Neural cell (in vitro differentiated cells): ENCODE data around the gene SLC4A2.

ENCODE experiments used
- CTCF ChIP-seq: fragments of 450-650 bp; IDR thresholded peaks from 2 replicates; pipeline ENCODE4 v1.5.1; 2014; ENCODE audit warnings: antibody characterized with exemption, mild to moderate bottlenecking, moderate library complexity; ENCODE audit not compliant: poor library complexity, severe bottlenecking
- EP300 ChIP-seq: fragments of 450-650 bp; conservative IDR thresholded peaks from 2 replicates; pipeline ENCODE4 v1.6.1; 2014; ENCODE audit warnings: antibody characterized with exemption, mild to moderate bottlenecking, moderate library complexity; ENCODE audit not compliant: poor library complexity, severe bottlenecking
- EZH2 ChIP-seq: fragments of 200-600, 300-800 bp; shearing (Covaris generic), sonication (generic); IDR thresholded peaks from 2 replicates; pipeline ENCODE4 v1.6.1; 2014; ENCODE audit warnings: antibody characterized with exemption, low read length, borderline replicate concordance, mild to moderate bottlenecking; ENCODE audit not compliant: insufficient read depth, poor library complexity, severe bottlenecking
- POLR2AphosphoS5 ChIP-seq: IDR thresholded peaks from 2 replicates; pipeline ENCODE4 v1.6.1; 2012

DNA sequence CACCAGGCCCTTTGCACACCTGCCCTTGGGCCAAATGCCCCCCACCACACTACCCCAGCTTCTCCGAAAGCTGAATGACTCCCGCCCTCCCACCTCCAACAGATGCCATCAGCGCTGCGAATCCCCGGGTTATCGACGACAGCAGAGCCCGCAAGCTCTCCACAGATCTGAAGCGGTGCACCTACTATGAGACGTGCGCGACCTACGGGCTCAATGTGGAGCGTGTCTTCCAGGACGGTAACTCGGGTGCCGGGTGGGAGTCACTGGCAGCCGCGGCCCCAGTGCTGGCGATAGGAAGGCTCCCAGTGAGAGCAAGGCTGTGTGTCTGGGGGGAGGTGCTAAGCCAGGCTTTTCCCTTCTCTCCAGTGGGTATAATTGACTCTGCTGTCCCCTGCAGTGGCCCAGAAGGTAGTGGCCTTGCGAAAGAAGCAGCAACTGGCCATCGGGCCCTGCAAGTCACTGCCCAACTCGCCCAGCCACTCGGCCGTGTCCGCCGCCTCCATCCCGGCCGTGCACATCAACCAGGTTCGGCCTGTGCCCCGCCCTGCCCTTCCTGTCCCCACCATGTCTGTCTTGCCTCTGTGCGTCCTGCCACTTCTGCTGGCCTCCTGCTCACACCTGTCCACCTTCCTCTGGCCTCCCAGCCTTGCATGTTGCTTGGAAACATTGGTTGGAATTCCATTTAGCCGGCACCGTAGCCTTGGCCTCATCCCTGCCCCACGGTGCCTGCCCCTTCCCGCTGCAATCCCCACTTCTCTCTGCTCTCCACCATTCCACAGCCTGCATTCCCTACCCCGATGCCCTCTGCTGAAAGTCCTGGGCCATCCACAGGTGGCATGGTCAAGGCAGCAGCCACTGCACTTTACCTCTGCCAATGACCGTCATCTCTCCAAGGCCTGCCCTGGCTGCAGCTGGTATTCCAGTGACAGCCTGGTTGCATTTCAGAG, 59.0 kb downstream of the SLC4A2 start:
- no peak for TF ChIP-seq CTCF
- no peak for TF ChIP-seq EZH2
- no peak for TF ChIP-seq EP300
- TF ChIP-seq POLR2AphosphoS5: no peak
